IPS-NIHi7 (cell line): Measurements from ENCODE around the gene CA10.
A peak's percentile ranks its signal among the peaks of the same experiment; 100 is the strongest.

Experiments used
- DNase-seq: peaks from one replicate; pipeline ENCODE4 v3.0.0; 2012; ENCODE audit warnings: mixed read lengths; ENCODE audit errors: extremely low spot score

CA10 gene

DNA sequence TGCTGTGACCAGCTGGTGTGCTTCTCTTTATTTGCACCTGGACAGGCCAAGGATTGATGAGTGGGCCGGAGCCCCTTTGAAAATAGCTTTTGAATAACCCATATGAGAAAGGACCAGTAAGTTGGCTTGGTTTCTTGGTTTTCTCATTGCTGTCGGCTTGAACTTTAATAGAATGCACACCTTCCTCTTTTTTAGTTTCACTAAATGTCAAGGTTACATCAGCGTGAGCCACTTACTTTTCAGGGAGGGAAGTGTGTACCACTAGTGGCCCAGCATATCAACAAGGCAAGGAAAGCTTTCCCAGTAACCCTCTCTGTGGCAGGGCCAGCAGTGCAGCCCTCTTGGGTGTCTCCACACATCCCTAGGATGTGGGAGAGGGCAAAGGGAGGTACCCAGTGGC lies 433.3 kb downstream of the CA10 start:
- no peak for DNase-seq

DNA sequence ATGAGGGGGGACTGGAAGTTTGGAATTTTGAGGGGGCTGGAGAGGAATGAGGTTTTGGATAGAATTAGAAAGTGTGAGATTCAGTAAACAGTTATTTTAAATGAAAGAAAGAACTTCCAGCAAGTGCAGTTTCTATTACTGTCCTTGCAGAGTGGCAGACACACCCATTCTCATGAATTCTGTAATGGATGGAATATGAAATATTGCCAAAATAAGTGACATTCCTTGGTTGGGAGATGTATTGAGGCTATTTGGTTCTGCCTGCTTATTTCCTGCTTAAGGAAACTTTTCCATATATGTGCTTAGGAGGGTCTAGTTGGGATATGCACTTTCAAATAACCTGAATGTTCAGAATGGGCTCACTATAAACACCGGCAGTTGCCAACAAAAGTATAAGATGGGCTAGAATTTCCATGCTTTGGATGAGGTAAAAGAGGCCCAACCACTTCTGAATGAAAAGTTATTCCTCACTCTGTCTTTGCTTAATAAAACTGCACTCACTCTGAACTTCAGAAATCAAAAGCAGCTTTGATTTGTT lies 434.4 kb downstream of the CA10 start:
- DNase-seq, result no peak

- DNase-seq, result no peak
Measured at GRCh38 chr17:51722994-51723393, 435.5 kb downstream of the CA10 start.

- no peak for DNase-seq
Measured at GRCh38 chr17:51721730-51722129, 436.8 kb downstream of the CA10 start.

DNA sequence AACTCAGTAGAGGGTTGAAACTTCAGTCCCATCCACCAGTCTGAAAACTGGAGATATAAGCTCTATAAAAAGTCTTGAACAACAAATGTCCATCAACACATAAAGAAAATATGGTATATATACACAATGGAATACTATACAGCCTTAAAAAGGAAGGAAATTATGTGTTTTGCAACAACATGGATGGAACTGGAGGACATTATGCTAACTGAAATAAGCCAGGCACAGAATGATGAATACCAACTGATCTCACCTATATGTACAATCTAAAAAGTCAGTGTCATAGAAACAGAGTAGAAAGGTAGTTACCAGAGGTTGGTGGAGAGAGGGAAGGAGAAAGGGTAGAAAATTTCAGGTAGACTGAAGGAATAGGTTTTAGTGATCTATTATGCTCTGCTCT lies 438.1 kb downstream of the CA10 start:
- no peak for DNase-seq

GRCh38 chr17:51718983-51719382 lies 439.5 kb downstream of the CA10 start:
- DNase-seq, result no peak

- peak; percentile 38 for DNase-seq
Measured at GRCh38 chr17:51711581-51711980, 446.9 kb downstream of the CA10 start.

DNA sequence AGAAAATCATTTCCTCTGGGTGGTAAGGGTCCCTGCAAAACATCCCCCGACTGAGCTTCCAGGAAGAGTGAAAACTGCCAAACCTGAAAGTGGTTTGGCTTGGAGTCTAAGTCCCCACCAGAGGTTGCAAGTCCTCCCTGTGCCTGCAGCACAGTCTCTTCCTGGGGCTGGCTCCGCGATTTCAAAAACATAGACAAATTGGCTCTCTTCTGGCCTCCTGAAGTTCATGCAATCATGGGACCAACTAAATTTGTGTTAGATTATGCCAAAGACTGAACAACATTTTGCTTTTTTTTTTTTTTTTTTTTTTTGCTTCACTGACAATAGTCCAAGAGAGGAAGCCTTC lies 447.9 kb downstream of the CA10 start:
- DNase-seq, result no peak

- no peak for DNase-seq
Measured at GRCh38 chr17:51709694-51710633, 448.6 kb downstream of the CA10 start.

DNA sequence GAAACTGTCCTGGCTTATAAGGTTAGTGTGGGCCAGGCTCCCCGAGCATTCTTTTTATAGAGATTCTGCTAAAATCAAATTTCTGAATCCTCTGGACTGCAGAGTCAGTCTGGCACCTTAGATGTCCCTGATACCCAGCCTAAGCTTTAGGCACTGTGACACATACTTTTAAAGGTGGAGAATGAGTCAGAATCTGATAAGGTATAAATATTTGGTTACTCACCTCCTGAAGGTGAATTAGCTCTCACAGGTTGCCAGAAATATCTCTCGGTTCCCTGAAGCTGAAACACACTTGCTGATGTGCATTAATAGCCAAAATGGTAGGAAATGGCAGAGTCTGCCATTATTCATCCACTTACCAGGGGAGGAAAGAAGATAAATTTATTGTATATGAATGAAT lies 451.3 kb downstream of the CA10 start:
- DNase-seq, result no peak

GRCh38 chr17:51706093-51706492 lies 452.4 kb downstream of the CA10 start:
- no peak for DNase-seq

DNA sequence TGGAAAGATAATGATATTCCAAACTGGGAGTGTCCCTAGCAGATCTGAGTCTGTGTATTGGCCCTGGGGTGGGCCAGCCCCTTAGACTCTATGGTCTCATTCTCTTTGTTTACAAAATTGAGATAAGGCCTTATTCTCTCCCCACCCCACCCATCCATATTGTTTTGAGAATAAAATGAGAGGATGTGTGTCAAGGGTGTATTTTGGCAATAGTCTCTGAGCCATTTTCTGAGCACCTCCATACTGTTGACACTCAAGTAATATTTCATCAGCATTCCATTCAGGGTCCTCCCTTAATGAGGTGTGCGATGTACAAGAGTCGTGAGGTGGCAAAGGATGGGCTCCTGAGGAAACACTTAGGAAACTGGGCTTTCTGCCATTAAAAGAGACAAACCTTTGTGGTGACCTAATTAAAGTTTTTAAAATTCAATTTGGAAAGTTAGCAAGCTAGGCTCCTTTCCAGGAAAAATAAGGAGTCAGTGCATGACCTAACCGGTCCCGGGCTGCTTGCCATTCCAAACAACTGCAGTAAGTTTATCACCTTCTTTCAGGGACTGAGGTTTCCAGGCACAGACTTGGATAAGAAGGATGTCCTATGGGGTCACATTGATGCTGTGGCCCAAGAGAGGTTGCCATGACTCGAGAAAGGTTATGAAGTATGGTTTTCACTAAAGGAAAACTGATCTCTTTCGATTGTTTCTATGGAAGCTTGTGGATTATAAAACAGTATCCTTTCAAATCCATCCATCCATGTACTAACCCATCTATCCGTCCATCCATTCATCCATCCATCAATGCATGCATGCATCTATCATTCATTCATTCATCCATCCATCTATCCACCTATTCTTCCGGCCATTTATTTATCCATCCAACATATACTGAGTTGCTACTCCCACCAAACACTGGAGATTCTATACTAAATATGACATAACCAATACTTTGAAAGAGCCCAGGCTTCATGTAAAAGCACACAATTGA lies 454.9 kb downstream of the CA10 start:
- DNase-seq, result no peak

- no peak for DNase-seq
Measured at GRCh38 chr17:51702963-51703360, 455.6 kb downstream of the CA10 start.

- DNase-seq, result no peak
Measured at GRCh38 chr17:51701501-51701900, 457.0 kb downstream of the CA10 start.

GRCh38 chr17:51700011-51700760 lies 458.3 kb downstream of the CA10 start:
- no peak for DNase-seq

DNA sequence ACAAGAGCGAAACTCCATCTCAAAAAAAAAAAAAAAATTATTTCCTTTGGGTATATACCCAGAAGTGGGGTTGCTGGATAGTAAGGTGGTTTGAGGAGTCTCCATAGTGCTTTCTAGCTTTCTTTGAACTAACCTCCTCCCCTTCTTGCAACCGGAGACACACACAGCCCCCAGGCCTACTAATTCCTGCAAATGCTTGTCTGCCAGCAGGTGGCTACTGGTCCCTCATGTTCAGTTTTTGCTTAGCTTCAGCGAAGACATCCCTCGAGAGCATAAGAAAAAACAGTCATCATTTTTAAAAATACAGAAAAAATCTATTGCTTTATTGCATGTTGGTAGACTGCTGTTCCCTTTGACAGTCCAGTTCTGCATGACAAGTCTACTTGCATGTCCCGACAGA lies 459.2 kb downstream of the CA10 start:
- peak; percentile 40 for DNase-seq

- DNase-seq, result no peak
Measured at GRCh38 chr17:51692917-51693316, 465.6 kb downstream of the CA10 start.

GRCh38 chr17:51687887-51688286 lies 470.6 kb downstream of the CA10 start:
- no peak for DNase-seq

- DNase-seq, result no peak
Measured at GRCh38 chr17:51685287-51685909, 473.1 kb downstream of the CA10 start.

GRCh38 chr17:51684214-51684613 lies 474.3 kb downstream of the CA10 start:
- DNase-seq, result no peak

DNA sequence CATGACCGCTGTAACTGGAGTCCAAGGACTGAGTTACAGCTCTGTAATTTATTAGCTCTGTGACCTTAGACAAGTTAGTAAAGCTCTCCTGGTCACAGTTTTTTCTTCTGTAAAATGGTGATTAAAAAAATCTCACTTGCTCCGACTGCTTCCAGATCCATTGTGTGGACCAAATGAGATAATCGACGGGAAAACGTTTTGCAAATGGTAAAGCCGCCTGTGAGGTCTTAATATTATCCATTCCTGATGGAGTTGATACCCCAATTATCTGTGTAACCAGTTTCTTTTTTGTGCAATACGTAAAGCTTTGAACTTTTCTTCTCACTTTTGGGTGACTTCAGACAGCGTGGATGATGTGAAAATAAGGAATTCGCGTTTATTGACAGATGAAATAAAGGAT lies 475.2 kb downstream of the CA10 start:
- no peak for DNase-seq
